Endothelial cell (in vitro differentiated cells): Measurements from ENCODE around the gene SELENOM. TPM values are rescaled to one million over a fixed set of nuclear protein-coding genes. Genes with fewer than 3 reads are reported as not detected.

Experiments used
- DNase-seq: peaks from one replicate; pipeline ENCODE4 v3.0.0; 2021; ENCODE audit warnings: low spot score
- H3K27ac Mint-ChIP-seq: one replicate; pipeline ENCODE4 v1.8.0; 2021; ENCODE audit warnings: mixed read lengths, inconsistent platforms; ENCODE audit not compliant: unreplicated experiment
- H3K27me3 Mint-ChIP-seq: one replicate; pipeline ENCODE4 v1.8.0; 2021; ENCODE audit warnings: mild to moderate bottlenecking, moderate library complexity, mixed read lengths, inconsistent platforms; ENCODE audit not compliant: unreplicated experiment
- H3K36me3 Mint-ChIP-seq: one replicate; pipeline ENCODE4 v1.8.0; 2021; ENCODE audit warnings: mild to moderate bottlenecking, low read depth, mixed read lengths, inconsistent platforms; ENCODE audit not compliant: unreplicated experiment
- H3K4me1 Mint-ChIP-seq: one replicate; pipeline ENCODE4 v1.8.0; 2021; ENCODE audit warnings: mild to moderate bottlenecking, mixed read lengths, inconsistent platforms; ENCODE audit not compliant: unreplicated experiment
- H3K4me3 Mint-ChIP-seq: one replicate; pipeline ENCODE4 v1.8.0; 2021; ENCODE audit warnings: mild to moderate bottlenecking, mixed read lengths, inconsistent platforms; ENCODE audit not compliant: unreplicated experiment
- H3K9me3 Mint-ChIP-seq: one replicate; pipeline ENCODE4 v1.8.0; 2021; ENCODE audit warnings: mixed read lengths, inconsistent platforms; ENCODE audit not compliant: unreplicated experiment
- CTCF ChIP-seq: fragments of 200-600 bp; sonication (generic); IDR thresholded peaks from one replicate; pipeline ENCODE4 v1.5.0; 2021; ENCODE audit warnings: antibody characterized with exemption; ENCODE audit not compliant: unreplicated experiment
- total RNA-seq: library from RNA; stranded (reverse); fragmentation: NEBNext Ultra II Directional; extraction: Animal tissue kit (Norgen Biotek cat#: 25700); gene quantifications from one replicate; pipeline ENCODE4 v1.2.1, GENCODE V29; 2021; ENCODE audit not compliant: unreplicated experiment

Gene SELENOM
- total RNA-seq, 1 donor from 2014 or later, result 35.4 TPM

- no peak for TF ChIP-seq CTCF
- Mint-ChIP-seq H3K9me3 (no peaks in the 10 kb centered on the region), H3K4me3 (no peak overlapping the region), H3K27me3 (peaks cover 4% of the 10 kb centered on the region), H3K27ac (no peak overlapping the region), H3K36me3 (no peaks in the 10 kb centered on the region), H3K4me1 (peaks cover 30% of the 10 kb centered on the region)
- no peak for DNase-seq
These were observed 51.7 kb downstream of the SELENOM start for GRCh38 chr22:31055635-31056159.

GRCh38 chr22:31055117-31055634, 52.2 kb downstream of the SELENOM start:
- no peak for DNase-seq
- no peaks in the 10 kb centered on the region for H3K9me3 Mint-ChIP-seq
- H3K4me1 Mint-ChIP-seq, result peaks cover 35% of the 10 kb centered on the region
- no peak overlapping the region for H3K27ac Mint-ChIP-seq
- peaks cover 4% of the 10 kb centered on the region for H3K27me3 Mint-ChIP-seq
- H3K36me3 Mint-ChIP-seq, result no peaks in the 10 kb centered on the region
- no peak overlapping the region for H3K4me3 Mint-ChIP-seq
- no peak for TF ChIP-seq CTCF

Other genes with a start within 250 kb of the SELENOM start
- gene MORC2, start 138.8 kb downstream of the SELENOM start, total RNA-seq, result 56.2 TPM
- 155 TPM for gene TUG1, start 138.3 kb downstream of the SELENOM start, total RNA-seq
- gene SMTN, start 26.2 kb downstream of the SELENOM start, total RNA-seq, result 736 TPM
- gene INPP5J, start 15.4 kb upstream of the SELENOM start, total RNA-seq, result 2.8 TPM
- gene PLA2G3, start 32.9 kb upstream of the SELENOM start, total RNA-seq, result 2.8 TPM
- gene RNF185, start 52.6 kb upstream of the SELENOM start, total RNA-seq, result 30.9 TPM
- 248 TPM for gene LIMK2, start 104.7 kb upstream of the SELENOM start, total RNA-seq
- 13.4 TPM for gene PIK3IP1, start 184.9 kb upstream of the SELENOM start, total RNA-seq
- 54.0 TPM for gene PATZ1, start 238.8 kb upstream of the SELENOM start, total RNA-seq